Panc1 (cell line): Measurements from ENCODE around the gene FARS2. TPM values are rescaled to one million over a fixed set of nuclear protein-coding genes. Genes with fewer than 3 reads are reported as not detected.

ENCODE experiments used
- ATAC-seq: fragments of 200-7000 bp; cut with Tn5 transposase; 2 replicates; pipeline ENCODE4 v1.9.1; 2020; ENCODE audit warnings: mild to moderate bottlenecking, moderate library complexity
- BruUV-seq: library from RNA; stranded (reverse); fragments of 400-500 nt; replicated peaks from 2 replicates; lab custom pipeline; 2021; lab: Mats Ljungman, UMichigan
- CTCF ChIA-PET: fragments of 300-600 bp; sonication (Branson Sonifier 250); formaldehyde crosslinking; loops from one replicate; lab custom pipeline; 2022; ENCODE audit warnings: antibody characterized with exemption; lab: Charles Lee
- POLR2A ChIA-PET: fragments of 300-600 bp; sonication (Branson Sonifier 250); formaldehyde crosslinking; loops from one replicate; lab custom pipeline; 2022; ENCODE audit warnings: antibody characterized with exemption; lab: Charles Lee
- DNase-seq: peaks from one replicate; pipeline ENCODE4 v3.0.0-alpha.2; 2010; ENCODE audit warnings: low read depth, low spot score
- H3K27ac ChIP-seq: 2 replicates; pipeline ENCODE4 v1.5.1; 2011; ENCODE audit warnings: mild to moderate bottlenecking, low read length, inconsistent platforms
- H3K27me3 ChIP-seq: fragments of 200-500 bp; sonication (Bioruptor generic); 2 replicates; pipeline ENCODE4 v1.6.0; 2014; ENCODE audit warnings: low read length, inconsistent platforms; ENCODE audit not compliant: control insufficient read depth, insufficient read depth
- H3K36me3 ChIP-seq: fragments of 200-500 bp; sonication (Bioruptor generic); 2 replicates; pipeline ENCODE4 v1.5.1; 2014; ENCODE audit warnings: inconsistent platforms, mild to moderate bottlenecking, low read length, moderate library complexity; ENCODE audit not compliant: control insufficient read depth, insufficient read depth
- H3K4me1 ChIP-seq: 2 replicates; pipeline ENCODE4 v1.5.1; 2011; ENCODE audit warnings: inconsistent platforms, mild to moderate bottlenecking, low read length, moderate library complexity; ENCODE audit not compliant: control insufficient read depth, insufficient read depth
- H3K4me3 ChIP-seq, 2 experiments: 2 replicates each; pipeline ENCODE4 v1.5.1; 2011 to 2012; ENCODE audit warnings: low read depth in 2 of 2, low read length in 2 of 2, mild to moderate bottlenecking in 2 of 2, inconsistent platforms in 1 of 2, moderate library complexity in 1 of 2
- H3K9me3 ChIP-seq: fragments of 200-500 bp; sonication (Bioruptor generic); 2 replicates; pipeline ENCODE4 v1.5.1; 2014; ENCODE audit warnings: low read depth, mild to moderate bottlenecking, inconsistent platforms, low read length, moderate library complexity; ENCODE audit not compliant: control insufficient read depth, insufficient read depth
- POLR2AphosphoS5 ChIP-seq: IDR thresholded peaks from 2 replicates; pipeline ENCODE4 v1.6.1; 2012; ENCODE audit warnings: mild to moderate bottlenecking, low read depth, low read length, moderate library complexity
- SIN3A ChIP-seq: IDR thresholded peaks from 2 replicates; pipeline ENCODE4 v1.6.1; 2012; ENCODE audit warnings: low read depth, mild to moderate bottlenecking, low read length, moderate library complexity, borderline replicate concordance; ENCODE audit not compliant: insufficient read depth
- TCF7L2 ChIP-seq: IDR thresholded peaks from 2 replicates; pipeline ENCODE4 v1.6.1; 2011; ENCODE audit warnings: mild to moderate bottlenecking, low read depth, low read length, inconsistent platforms
- in situ Hi-C: cut with HindIII; loops from 2 replicates; pipeline ENCODE4 v1.10.0; 2016; ENCODE audit warnings: low sequenced_read_pairs, low pct_unique_long_range_greater_than_20kb
- intact Hi-C: fragments of 100-400 bp; cut with micrococcal nuclease; formaldehyde crosslinking; loops from one replicate; pipeline ENCODE4 v1.10.0; 2022; ENCODE audit not compliant: unreplicated experiment
- total RNA-seq: library from RNA; stranded (reverse); gene quantifications from one replicate; pipeline ENCODE4 v1.2.1, GENCODE V29; 2021; ENCODE audit not compliant: unreplicated experiment
- TF ChIP-seq, protein P1 (sequence below): fragments of 450-650 bp; IDR thresholded peaks from 2 replicates; pipeline ENCODE4 v1.5.1; 2017; ENCODE audit warnings: mild to moderate bottlenecking
- TF ChIP-seq, protein P2 (sequence below), 2 experiments: IDR thresholded peaks; 2 replicates each; pipeline ENCODE4 v1.6.1; 2011 to 2012; ENCODE audit warnings: low read depth in 2 of 2, control low read depth in 1 of 2, low read length in 1 of 2, mild to moderate bottlenecking in 1 of 2, moderate library complexity in 1 of 2; ENCODE audit not compliant: insufficient read depth in 1 of 2

The FARS2 gene
- total RNA-seq, 1 experiment from 2014 or later: 12.8 TPM

DNA sequence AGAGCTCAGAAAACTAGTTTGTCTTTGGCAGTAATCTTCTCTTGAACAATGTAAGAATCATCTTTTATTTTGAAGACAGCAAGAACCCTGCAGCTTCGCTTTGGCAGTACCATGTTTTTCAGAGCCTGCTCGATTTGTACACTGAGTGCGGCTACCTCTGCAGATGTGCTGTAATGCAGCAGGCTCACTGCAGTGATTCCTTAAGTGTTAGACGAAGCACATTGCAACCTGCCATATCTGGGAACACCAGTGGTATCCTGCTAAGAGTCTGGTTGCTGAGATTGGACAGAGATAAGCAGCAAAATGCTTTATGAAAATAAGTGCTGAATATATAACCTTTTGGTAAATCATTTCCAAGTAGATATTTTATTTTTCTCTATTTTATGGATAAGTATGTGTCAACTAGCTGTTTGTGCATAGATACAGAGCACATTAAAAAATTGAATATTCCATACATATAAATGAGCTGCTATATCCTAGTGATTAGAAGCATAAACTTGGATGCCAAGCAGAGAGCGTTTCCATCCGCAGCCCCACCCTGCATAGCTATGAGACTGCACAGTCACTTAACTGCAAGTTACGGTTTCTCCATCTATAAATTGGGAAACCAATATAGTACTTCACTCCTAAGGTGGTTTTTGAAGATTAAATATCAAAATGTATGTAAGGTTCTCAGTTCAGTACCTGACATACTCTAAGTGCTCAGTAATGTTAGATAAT lies 328.3 kb downstream of the FARS2 start:
- BruUV-seq: no TSS peak
- H3K36me3 ChIP-seq: no peaks in the 10 kb centered on the region
- ATAC-seq (no peak), DNase-seq (no peak)
- H3K27ac ChIP-seq: no peak overlapping the region
- no peaks in the 10 kb centered on the region for H3K9me3 ChIP-seq
- no peaks in the 10 kb centered on the region for H3K27me3 ChIP-seq
- H3K4me1 ChIP-seq: no peaks in the 10 kb centered on the region
- H3K4me3 ChIP-seq: no peak overlapping the region
- CTCF ChIA-PET: no interaction called here
- intact Hi-C loops (no loop called here), in situ Hi-C loops (no loop called here)
- POLR2A ChIA-PET: no interaction called here
- TF ChIP-seq, protein P1, sequence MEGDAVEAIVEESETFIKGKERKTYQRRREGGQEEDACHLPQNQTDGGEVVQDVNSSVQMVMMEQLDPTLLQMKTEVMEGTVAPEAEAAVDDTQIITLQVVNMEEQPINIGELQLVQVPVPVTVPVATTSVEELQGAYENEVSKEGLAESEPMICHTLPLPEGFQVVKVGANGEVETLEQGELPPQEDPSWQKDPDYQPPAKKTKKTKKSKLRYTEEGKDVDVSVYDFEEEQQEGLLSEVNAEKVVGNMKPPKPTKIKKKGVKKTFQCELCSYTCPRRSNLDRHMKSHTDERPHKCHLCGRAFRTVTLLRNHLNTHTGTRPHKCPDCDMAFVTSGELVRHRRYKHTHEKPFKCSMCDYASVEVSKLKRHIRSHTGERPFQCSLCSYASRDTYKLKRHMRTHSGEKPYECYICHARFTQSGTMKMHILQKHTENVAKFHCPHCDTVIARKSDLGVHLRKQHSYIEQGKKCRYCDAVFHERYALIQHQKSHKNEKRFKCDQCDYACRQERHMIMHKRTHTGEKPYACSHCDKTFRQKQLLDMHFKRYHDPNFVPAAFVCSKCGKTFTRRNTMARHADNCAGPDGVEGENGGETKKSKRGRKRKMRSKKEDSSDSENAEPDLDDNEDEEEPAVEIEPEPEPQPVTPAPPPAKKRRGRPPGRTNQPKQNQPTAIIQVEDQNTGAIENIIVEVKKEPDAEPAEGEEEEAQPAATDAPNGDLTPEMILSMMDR: no peak
- no peak for TF ChIP-seq TCF7L2
- no peak for TF ChIP-seq SIN3A
- TF ChIP-seq POLR2AphosphoS5: no peak
- TF ChIP-seq, protein P2, sequence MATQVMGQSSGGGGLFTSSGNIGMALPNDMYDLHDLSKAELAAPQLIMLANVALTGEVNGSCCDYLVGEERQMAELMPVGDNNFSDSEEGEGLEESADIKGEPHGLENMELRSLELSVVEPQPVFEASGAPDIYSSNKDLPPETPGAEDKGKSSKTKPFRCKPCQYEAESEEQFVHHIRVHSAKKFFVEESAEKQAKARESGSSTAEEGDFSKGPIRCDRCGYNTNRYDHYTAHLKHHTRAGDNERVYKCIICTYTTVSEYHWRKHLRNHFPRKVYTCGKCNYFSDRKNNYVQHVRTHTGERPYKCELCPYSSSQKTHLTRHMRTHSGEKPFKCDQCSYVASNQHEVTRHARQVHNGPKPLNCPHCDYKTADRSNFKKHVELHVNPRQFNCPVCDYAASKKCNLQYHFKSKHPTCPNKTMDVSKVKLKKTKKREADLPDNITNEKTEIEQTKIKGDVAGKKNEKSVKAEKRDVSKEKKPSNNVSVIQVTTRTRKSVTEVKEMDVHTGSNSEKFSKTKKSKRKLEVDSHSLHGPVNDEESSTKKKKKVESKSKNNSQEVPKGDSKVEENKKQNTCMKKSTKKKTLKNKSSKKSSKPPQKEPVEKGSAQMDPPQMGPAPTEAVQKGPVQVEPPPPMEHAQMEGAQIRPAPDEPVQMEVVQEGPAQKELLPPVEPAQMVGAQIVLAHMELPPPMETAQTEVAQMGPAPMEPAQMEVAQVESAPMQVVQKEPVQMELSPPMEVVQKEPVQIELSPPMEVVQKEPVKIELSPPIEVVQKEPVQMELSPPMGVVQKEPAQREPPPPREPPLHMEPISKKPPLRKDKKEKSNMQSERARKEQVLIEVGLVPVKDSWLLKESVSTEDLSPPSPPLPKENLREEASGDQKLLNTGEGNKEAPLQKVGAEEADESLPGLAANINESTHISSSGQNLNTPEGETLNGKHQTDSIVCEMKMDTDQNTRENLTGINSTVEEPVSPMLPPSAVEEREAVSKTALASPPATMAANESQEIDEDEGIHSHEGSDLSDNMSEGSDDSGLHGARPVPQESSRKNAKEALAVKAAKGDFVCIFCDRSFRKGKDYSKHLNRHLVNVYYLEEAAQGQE (IDR thresholded peaks at IDR 0.05; ENCODE audit: insufficient read depth in 1 of 2, low read depth in 2 of 2, low read length in 1 of 2): no peak

DNA sequence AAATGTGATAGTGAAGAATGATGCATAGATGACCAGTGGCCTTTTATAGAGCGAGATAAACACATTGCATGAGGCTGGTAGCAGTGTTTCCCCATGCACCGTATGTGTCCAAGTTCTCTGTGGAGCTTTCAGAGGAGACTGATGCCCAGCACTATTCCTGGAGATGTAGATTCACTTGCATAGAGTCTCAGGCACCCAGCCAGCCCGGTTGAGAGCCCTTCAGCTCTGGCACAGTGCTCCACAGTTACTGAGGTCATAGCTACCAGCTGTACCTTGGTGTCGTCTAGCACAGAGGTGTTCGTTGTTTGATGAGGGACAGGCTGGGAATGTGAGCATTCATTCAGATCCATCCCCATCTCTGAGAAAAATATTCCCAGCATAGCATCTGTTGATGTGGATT lies 328.9 kb downstream of the FARS2 start:
- no peaks in the 10 kb centered on the region for H3K36me3 ChIP-seq
- no peak overlapping the region for H3K27ac ChIP-seq
- ChIA-PET CTCF (no interaction called here), POLR2A (no interaction called here)
- intact Hi-C loops (no loop called here), in situ Hi-C loops (no loop called here)
- H3K27me3 ChIP-seq: no peaks in the 10 kb centered on the region
- H3K4me1 ChIP-seq: no peaks in the 10 kb centered on the region
- TF ChIP-seq, protein P1: no peak
- TF ChIP-seq, protein P2 (IDR thresholded peaks at IDR 0.05; ENCODE audit: insufficient read depth in 1 of 2, low read depth in 2 of 2, low read length in 1 of 2): no peak
- TF ChIP-seq TCF7L2: no peak
- TF ChIP-seq POLR2AphosphoS5: no peak
- TF ChIP-seq SIN3A: no peak
- no peak overlapping the region for H3K4me3 ChIP-seq
- no peaks in the 10 kb centered on the region for H3K9me3 ChIP-seq
- DNase-seq (no peak), ATAC-seq (no peak)
- BruUV-seq: no TSS peak
